ENCODE data around the gene TCEA3. TPM values are rescaled to one million over a fixed set of nuclear protein-coding genes. Genes with fewer than 3 reads are reported as not detected.

TCEA3 gene
- total RNA-seq, 1 experiment from 2014 or later, result 1.5 TPM

- ChIA-PET CTCF (interaction anchor here (0.6 to 1.6 kb wide), 5 partner anchors 16 to 64 kb away, joined by 3 to 18 read pairs (median 5); no protein-coding TSS in a partner anchor), POLR2A (interaction anchor here (0.6 to 12.1 kb wide), 45 partner anchors 9 to 850 kb away, joined by 3 to 335 read pairs (median 4); partner anchors contain the start of genes ASAP3, E2F2, LUZP1 and RPL11)
- DNase-seq (ENCODE audit: unreplicated experiment), result peak; percentile 100
- H3K27me3 Mint-ChIP-seq (ENCODE audit: insufficient read depth, unreplicated experiment), result no peaks in the 10 kb centered on the region
- intact Hi-C loops (cut with micrococcal nuclease), result loop anchor here (1.0 to 5.0 kb wide), 3 partner anchors 24 to 193 kb away; no protein-coding TSS in a partner anchor
- H3K9me3 Mint-ChIP-seq (ENCODE audit: unreplicated experiment), result no peaks in the 10 kb centered on the region
- no TSS peak for BruUV-seq (replicated peaks)
- peak within 1 kb of the TSS; percentile 77 for H3K4me3 Mint-ChIP-seq (ENCODE audit: unreplicated experiment)
- peak within 1 kb of the TSS; percentile 76 for H3K27ac Mint-ChIP-seq (ENCODE audit: low read depth, unreplicated experiment)
- peaks cover 19% of the 10 kb centered on the region for H3K36me3 Mint-ChIP-seq (ENCODE audit: insufficient read depth, unreplicated experiment)
- peaks cover 36% of the 10 kb centered on the region for H3K4me1 Mint-ChIP-seq (ENCODE audit: insufficient read depth, unreplicated experiment)
- TF ChIP-seq, protein P1, sequence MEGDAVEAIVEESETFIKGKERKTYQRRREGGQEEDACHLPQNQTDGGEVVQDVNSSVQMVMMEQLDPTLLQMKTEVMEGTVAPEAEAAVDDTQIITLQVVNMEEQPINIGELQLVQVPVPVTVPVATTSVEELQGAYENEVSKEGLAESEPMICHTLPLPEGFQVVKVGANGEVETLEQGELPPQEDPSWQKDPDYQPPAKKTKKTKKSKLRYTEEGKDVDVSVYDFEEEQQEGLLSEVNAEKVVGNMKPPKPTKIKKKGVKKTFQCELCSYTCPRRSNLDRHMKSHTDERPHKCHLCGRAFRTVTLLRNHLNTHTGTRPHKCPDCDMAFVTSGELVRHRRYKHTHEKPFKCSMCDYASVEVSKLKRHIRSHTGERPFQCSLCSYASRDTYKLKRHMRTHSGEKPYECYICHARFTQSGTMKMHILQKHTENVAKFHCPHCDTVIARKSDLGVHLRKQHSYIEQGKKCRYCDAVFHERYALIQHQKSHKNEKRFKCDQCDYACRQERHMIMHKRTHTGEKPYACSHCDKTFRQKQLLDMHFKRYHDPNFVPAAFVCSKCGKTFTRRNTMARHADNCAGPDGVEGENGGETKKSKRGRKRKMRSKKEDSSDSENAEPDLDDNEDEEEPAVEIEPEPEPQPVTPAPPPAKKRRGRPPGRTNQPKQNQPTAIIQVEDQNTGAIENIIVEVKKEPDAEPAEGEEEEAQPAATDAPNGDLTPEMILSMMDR (IDR thresholded peaks at IDR 0.05; ENCODE audit: unreplicated experiment), result no peak
Observed at GRCh38 chr1:23344111-23344986, 80.2 kb downstream of the TCEA3 start, which contains the start of gene HNRNPR. Gene HNRNPR, minus strand, starts transcription at chr1:23344284. Its CDS starts 3,276 bp downstream, at chr1:23341008.

DNA sequence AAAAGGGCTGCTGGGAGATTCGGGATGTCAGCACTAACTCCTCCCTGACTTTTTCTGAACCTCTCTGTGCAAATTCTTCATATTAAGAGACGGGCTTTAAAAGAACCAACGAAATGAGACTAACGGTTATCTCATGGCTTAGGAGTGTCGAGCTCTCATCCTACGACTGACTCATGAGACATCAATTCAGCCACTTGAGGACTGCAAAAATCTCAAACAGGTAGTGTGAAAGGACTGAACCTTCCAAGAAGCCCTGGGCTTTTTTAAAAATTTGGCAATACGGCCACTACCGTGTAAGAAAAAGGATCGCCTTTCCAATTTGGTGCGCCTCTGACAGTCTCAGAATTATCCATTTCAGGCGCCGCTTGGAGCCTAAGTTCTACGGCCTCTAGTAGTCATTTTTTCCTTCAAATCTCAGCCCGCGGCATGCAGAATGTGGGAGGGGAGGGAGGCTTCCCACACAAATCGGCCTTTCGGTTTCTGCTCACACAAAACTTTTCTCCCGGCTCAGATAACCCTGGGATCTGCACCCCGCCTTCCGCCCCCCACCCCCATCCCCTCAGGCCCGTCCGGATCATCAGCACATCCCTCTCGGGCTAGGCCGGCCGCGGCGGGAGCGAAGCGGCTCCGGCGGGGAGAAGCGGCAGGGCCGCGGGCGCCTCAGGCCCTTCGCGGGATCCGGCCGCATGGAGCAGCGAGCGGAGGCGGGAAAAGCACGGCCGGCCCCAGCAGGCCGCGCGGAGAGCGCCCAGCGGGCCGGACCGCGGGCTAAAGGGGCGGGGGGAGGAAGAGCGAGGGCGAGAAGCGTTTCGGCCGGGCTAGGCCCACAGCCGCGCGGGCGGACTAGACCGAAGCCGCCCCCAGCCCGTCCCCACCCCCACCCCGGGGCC, 81.1 kb downstream of the TCEA3 start:
- H3K27me3 Mint-ChIP-seq (ENCODE audit: insufficient read depth, unreplicated experiment), result no peaks in the 10 kb centered on the region

DNA sequence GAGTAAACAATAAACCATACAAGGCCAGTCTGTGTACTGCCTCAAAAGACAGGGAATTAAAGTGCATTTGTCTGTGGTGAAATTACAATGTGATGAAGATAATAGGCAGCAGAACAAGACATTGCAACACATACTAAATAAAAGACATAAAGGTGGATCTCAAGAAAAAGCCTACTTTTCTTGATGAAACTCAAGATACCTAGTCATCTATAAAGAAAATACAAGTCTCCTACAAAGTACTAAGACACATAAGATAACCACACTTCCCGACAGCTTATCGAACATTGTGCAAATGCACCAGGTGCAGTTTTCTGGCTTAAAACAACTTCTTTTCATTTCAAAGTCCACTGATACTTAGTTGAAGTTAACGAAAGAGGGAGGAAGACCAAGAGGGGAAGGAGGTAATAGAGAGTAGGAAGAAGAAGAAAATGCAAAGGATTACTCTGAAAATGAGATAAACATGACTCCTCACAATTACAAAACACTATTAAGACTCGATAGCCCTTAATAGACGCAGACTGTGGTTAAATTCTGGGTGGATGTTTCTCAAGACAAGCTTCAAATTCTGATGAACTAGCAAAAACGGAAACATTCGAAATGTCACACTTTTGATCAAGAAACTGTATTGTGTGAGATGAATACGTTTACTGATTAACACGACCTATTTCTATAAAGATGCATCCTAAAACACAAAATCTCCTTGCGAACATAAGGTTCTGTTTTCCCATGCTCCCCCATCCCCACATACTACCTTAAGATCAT, 82.4 kb downstream of the TCEA3 start:
- no peaks in the 10 kb centered on the region for H3K27me3 Mint-ChIP-seq (ENCODE audit: insufficient read depth, unreplicated experiment)
- peak; percentile 29 for DNase-seq (ENCODE audit: unreplicated experiment)
- CTCF ChIA-PET, result interaction anchor here (0.6 to 4.6 kb wide), 4 partner anchors 12 to 412 kb away, joined by 3 to 21 read pairs (median 5); no protein-coding TSS in a partner anchor
- H3K9me3 Mint-ChIP-seq (ENCODE audit: unreplicated experiment), result no peaks in the 10 kb centered on the region
- peaks cover 38% of the 10 kb centered on the region for H3K36me3 Mint-ChIP-seq (ENCODE audit: insufficient read depth, unreplicated experiment)
- H3K4me1 Mint-ChIP-seq (ENCODE audit: insufficient read depth, unreplicated experiment), result peaks cover 50% of the 10 kb centered on the region
- POLR2A ChIA-PET, result interaction anchor here (0.6 to 12.1 kb wide), 15 partner anchors 12 to 1558 kb away, joined by 3 to 335 read pairs (median 4); partner anchors contain the start of gene ZNF436
- H3K27ac Mint-ChIP-seq (ENCODE audit: low read depth, unreplicated experiment), result peak overlapping the region; percentile 60
- BruUV-seq (replicated peaks), result no TSS peak
- peak overlapping the region; percentile 77 for H3K4me3 Mint-ChIP-seq (ENCODE audit: unreplicated experiment)
- intact Hi-C loops (cut with micrococcal nuclease), result loop anchor here (5.0 kb wide), 2 partner anchors 135 to 195 kb away; no protein-coding TSS in a partner anchor
- TF ChIP-seq, protein P1 (IDR thresholded peaks at IDR 0.05; ENCODE audit: unreplicated experiment), result no peak

More for the DNA sequence above, 81.1 kb downstream of the TCEA3 start:
- no peaks in the 10 kb centered on the region for H3K9me3 Mint-ChIP-seq (ENCODE audit: unreplicated experiment)
- H3K4me1 Mint-ChIP-seq (ENCODE audit: insufficient read depth, unreplicated experiment), result peaks cover 42% of the 10 kb centered on the region
- BruUV-seq (replicated peaks), result TSS peak; percentile 31
- TF ChIP-seq, protein P1 (IDR thresholded peaks at IDR 0.05; ENCODE audit: unreplicated experiment), result no peak
- peaks cover 25% of the 10 kb centered on the region for H3K36me3 Mint-ChIP-seq (ENCODE audit: insufficient read depth, unreplicated experiment)
- peak; percentile 57 for DNase-seq (ENCODE audit: unreplicated experiment)
- CTCF ChIA-PET, result interaction anchor here (0.7 to 4.6 kb wide), 3 partner anchors 43 to 61 kb away, joined by 4 to 21 read pairs (median 18); no protein-coding TSS in a partner anchor
- H3K4me3 Mint-ChIP-seq (ENCODE audit: unreplicated experiment), result peak overlapping the region; percentile 77
- intact Hi-C loops (cut with micrococcal nuclease), result loop anchor here (1.0 to 5.0 kb wide), 4 partner anchors 25 to 194 kb away; no protein-coding TSS in a partner anchor
- POLR2A ChIA-PET, result interaction anchor here (0.7 to 12.1 kb wide), 31 partner anchors 10 to 348 kb away, joined by 3 to 335 read pairs (median 5); partner anchors contain the start of genes ASAP3, LUZP1, RPL11 and ZNF436
- peak overlapping the region; percentile 76 for H3K27ac Mint-ChIP-seq (ENCODE audit: low read depth, unreplicated experiment)
